Peyer's patch (tissue), 4 donors: ENCODE data around the gene LRIT2.
A peak's percentile ranks its signal among the peaks of the same experiment; 100 is the strongest.

ENCODE experiments used
- POLR2A ChIP-seq, 2 donors: fragments of 450-650 bp; IDR thresholded peaks; one replicate each; pipeline ENCODE4 v1.5.1; 2017; ENCODE audit warnings: antibody characterized with exemption in 2 of 2, mild to moderate bottlenecking in 2 of 2, moderate library complexity in 2 of 2
- TF ChIP-seq, protein P1 (sequence below), 6 experiments: fragments of 450-650 bp in 4 of 6; fragments of 200-600 bp in 2 of 6; sonication (generic) in 1 of 6; IDR thresholded peaks; one replicate each; pipeline ENCODE4 v1.5.1; 2017 to 2019; ENCODE audit warnings: antibody characterized with exemption in 6 of 6, mild to moderate bottlenecking in 3 of 6, moderate library complexity in 1 of 6

DNA sequence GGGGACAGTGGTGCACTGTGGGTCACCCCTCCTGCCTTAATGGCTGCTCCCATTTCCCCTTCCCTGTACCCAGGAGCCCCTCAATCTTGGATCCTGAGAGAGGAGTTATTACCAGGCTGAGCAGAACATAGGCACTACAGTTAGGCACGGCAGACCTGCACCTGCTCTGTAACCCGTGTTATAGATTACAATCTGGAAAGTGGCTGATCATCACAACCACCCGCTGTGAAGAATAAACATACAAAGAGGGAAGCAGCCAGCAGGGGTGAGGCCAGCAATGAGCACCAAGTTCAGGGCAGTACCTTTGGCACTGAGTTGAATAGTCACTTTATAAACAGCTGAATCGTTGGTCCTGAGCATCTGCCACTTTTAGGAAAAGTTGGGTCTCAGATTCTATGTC, 29.3 kb downstream of the LRIT2 start:
- TF ChIP-seq, protein P1, sequence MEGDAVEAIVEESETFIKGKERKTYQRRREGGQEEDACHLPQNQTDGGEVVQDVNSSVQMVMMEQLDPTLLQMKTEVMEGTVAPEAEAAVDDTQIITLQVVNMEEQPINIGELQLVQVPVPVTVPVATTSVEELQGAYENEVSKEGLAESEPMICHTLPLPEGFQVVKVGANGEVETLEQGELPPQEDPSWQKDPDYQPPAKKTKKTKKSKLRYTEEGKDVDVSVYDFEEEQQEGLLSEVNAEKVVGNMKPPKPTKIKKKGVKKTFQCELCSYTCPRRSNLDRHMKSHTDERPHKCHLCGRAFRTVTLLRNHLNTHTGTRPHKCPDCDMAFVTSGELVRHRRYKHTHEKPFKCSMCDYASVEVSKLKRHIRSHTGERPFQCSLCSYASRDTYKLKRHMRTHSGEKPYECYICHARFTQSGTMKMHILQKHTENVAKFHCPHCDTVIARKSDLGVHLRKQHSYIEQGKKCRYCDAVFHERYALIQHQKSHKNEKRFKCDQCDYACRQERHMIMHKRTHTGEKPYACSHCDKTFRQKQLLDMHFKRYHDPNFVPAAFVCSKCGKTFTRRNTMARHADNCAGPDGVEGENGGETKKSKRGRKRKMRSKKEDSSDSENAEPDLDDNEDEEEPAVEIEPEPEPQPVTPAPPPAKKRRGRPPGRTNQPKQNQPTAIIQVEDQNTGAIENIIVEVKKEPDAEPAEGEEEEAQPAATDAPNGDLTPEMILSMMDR (IDR thresholded peaks at IDR 0.05) = peak in 3 of 6 experiments; percentile 21 to 43 (median 39)
- TF ChIP-seq POLR2A (IDR thresholded peaks at IDR 0.05) = peak; percentile 18 to 28
